Measurements from ENCODE around the gene PCDHA1.

- TF ChIP-seq GLIS3 (CRISPR knock-in tag; IDR thresholded peaks at IDR 0.05): no peak
- TF ChIP-seq PATZ1 (CRISPR knock-in tag; IDR thresholded peaks at IDR 0.05; ENCODE audit: borderline replicate concordance): no peak
- no peak for TF ChIP-seq BACH2 (CRISPR knock-in tag; IDR thresholded peaks at IDR 0.05; ENCODE audit: borderline replicate concordance)
- no peak for TF ChIP-seq RARB (CRISPR knock-in tag; IDR thresholded peaks at IDR 0.05)
- no peak for TF ChIP-seq TOX (CRISPR knock-in tag; IDR thresholded peaks at IDR 0.05; ENCODE audit: borderline replicate concordance)
- TF ChIP-seq ARNTL (CRISPR knock-in tag; IDR thresholded peaks at IDR 0.05; ENCODE audit: borderline replicate concordance, low read depth): no peak
- TF ChIP-seq ZFP3 (CRISPR knock-in tag; IDR thresholded peaks at IDR 0.05): no peak
- no peak for TF ChIP-seq TSHZ2 (CRISPR knock-in tag; IDR thresholded peaks at IDR 0.05)
- TF ChIP-seq ZFP30 (CRISPR knock-in tag; IDR thresholded peaks at IDR 0.05): no peak
- no peak for TF ChIP-seq ZNF8 (CRISPR knock-in tag; IDR thresholded peaks at IDR 0.05)
- no peak for TF ChIP-seq SNAI2 (CRISPR knock-in tag; IDR thresholded peaks at IDR 0.05)
- no peak for TF ChIP-seq PPARA (CRISPR knock-in tag; IDR thresholded peaks at IDR 0.05; ENCODE audit: borderline replicate concordance)
- TF ChIP-seq CSRNP3 (CRISPR knock-in tag; IDR thresholded peaks at IDR 0.05): no peak
Observed at GRCh38 chr5:140923601-140924000, 137.7 kb downstream of the PCDHA1 start.

All from SK-N-SH treated with all-trans-retinoic acid at 6 μM for 48 hours (cell line).